Right lobe of liver (tissue), 6 donors: ENCODE data around the gene REEP2. TPM values are rescaled to one million over a fixed set of nuclear protein-coding genes. Genes with fewer than 3 reads are reported as not detected.
"Not testable (repeated sequence)": the region's sequence is repeated elsewhere in the genome, so short reads cannot be mapped to it uniquely, and the experiment has no call there.

ENCODE experiments used
- ATAC-seq, 4 donors: fragments of 200-7000 bp; cut with Tn5 transposase; one replicate each; pipeline ENCODE4 v1.9.1; 2020; ENCODE audit warnings: mild to moderate bottlenecking in 4 of 4, moderate library complexity in 4 of 4
- DNase-seq, 3 donors: peaks; one replicate each; pipeline ENCODE4 v3.0.0-alpha.2; 2020
- H3K27ac ChIP-seq, 3 donors: fragments of 200-600 bp; one replicate each; pipeline ENCODE4 v1.8.0; 2022
- H3K27me3 ChIP-seq, 2 donors: fragments of 200-600 bp; one replicate each; pipeline ENCODE4 v1.8.0; 2022
- H3K36me3 ChIP-seq, 4 donors: fragments of 200-600 bp; sonication (generic) in 1 of 4; one replicate each; pipeline versions ENCODE4 v1.5.1 to v1.8.0; 2017 to 2022; ENCODE audit warnings: control low read depth in 1 of 4
- H3K4me1 ChIP-seq, 4 donors: fragments of 200-600 bp; sonication (generic) in 1 of 4; one replicate each; pipeline versions ENCODE4 v1.5.1 to v1.8.0; 2017 to 2022; ENCODE audit warnings: control low read depth in 1 of 4
- H3K4me3 ChIP-seq, 3 donors: fragments of 200-600 bp; one replicate each; pipeline ENCODE4 v1.8.0; 2022
- H3K9me3 ChIP-seq, 4 donors: fragments of 200-600 bp; sonication (generic) in 1 of 4; one replicate each; pipeline versions ENCODE4 v1.5.1 to v1.8.0; 2017 to 2022; ENCODE audit warnings: control low read depth in 1 of 4
- POLR2A ChIP-seq: fragments of 450-650 bp; IDR thresholded peaks from one replicate; pipeline ENCODE4 v1.6.1; 2017; ENCODE audit warnings: antibody characterized with exemption, mild to moderate bottlenecking
- WGBS: methylation state at CpG from one replicate; pipeline ENCODE4 v1.1.6; 2018; ENCODE audit warnings: low coverage, low lambda C conversion rate; ENCODE audit not compliant: insufficient coverage; ENCODE audit errors: missing lambda C conversion rate; 5-methylcytosine and 5-hydroxymethylcytosine counted together
- intact Hi-C, 2 donors: fragments of 100-400 bp; cut with DNase I; formaldehyde crosslinking; loops; one replicate each; pipeline versions ENCODE4 v1.11.2 to v1.14.1; 2022
- total RNA-seq, 6 experiments: library from RNA; depleted of rRNA in 2 of 6; stranded (reverse); fragments of >200 nt in 2 of 6; fragmentation: NEBNext Ultra II Directional in 3 of 6; extraction: Animal tissue kit (Norgen Biotek cat#: 25700) in 3 of 6; gene quantifications; one replicate each; pipeline versions ENCODE4 v1.1.0 to v1.2.4, GENCODE V29; 2016 to 2023
- TF ChIP-seq, protein P1 (sequence below), 4 donors: fragments of 200-600 bp in 3 of 4; fragments of 450-650 bp in 1 of 4; IDR thresholded peaks; one replicate each; pipeline versions ENCODE4 v1.5.1 to v1.8.0; 2016 to 2022; ENCODE audit warnings: antibody characterized with exemption in 4 of 4, mild to moderate bottlenecking in 2 of 4
- donor health status: DM: no; HTN: yes; CAD: no.
- donor health status: DM: no; HTN: no; CAD: no.
- donor health status: DM: no; HTN: no; CAD: no.
- donor health status: DM: no; HTN: yes; CAD: no.
- donor health status: DM: no; HTN: yes; CAD: no.

Gene REEP2
- total RNA-seq, 6 experiments from 2014 or later, result not detected

DNA sequence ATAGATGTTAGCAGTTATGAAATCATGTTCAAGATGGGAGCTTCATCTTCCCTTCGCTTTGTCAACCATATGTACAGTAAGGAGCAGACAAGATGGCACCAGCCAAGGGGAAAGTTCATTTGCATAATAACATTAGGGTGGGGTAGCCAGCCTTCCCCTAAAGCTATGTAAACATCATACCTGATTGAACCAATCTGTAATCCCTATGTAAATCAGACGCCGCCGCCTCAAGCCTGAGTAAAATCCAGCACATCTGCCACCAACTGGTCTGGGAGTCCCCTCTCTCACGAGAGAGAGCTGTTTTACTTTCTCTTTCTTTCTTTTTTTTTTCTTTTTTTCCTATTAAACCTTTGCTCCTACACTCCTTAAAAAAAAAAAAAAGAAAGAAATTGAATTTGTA, 30.8 kb upstream of the REEP2 start:
- TF ChIP-seq POLR2A, result no peak
- TF ChIP-seq, protein P1, sequence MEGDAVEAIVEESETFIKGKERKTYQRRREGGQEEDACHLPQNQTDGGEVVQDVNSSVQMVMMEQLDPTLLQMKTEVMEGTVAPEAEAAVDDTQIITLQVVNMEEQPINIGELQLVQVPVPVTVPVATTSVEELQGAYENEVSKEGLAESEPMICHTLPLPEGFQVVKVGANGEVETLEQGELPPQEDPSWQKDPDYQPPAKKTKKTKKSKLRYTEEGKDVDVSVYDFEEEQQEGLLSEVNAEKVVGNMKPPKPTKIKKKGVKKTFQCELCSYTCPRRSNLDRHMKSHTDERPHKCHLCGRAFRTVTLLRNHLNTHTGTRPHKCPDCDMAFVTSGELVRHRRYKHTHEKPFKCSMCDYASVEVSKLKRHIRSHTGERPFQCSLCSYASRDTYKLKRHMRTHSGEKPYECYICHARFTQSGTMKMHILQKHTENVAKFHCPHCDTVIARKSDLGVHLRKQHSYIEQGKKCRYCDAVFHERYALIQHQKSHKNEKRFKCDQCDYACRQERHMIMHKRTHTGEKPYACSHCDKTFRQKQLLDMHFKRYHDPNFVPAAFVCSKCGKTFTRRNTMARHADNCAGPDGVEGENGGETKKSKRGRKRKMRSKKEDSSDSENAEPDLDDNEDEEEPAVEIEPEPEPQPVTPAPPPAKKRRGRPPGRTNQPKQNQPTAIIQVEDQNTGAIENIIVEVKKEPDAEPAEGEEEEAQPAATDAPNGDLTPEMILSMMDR (IDR thresholded peaks at IDR 0.05), result no peak
- intact Hi-C loops, result no loop called here
- Histone ChIP-seq H3K4me3 (no peak overlapping the region), H3K27ac (no peak overlapping the region), H3K9me3 (no peaks in the 10 kb centered on the region), H3K27me3 (no peaks in the 10 kb centered on the region), H3K4me1 (no peaks in the 10 kb centered on the region), H3K36me3 (peaks cover 0 to 11% (median 7%) of the 10 kb centered on the region in 4 donors)
- DNase-seq, result no peak
- ATAC-seq, result no peak
- WGBS, result 98% methylated on average over 5 of the region's 5 CpGs

- TF ChIP-seq, protein P1 (IDR thresholded peaks at IDR 0.05), result peak; percentile 35 to 48 (median 46)
- intact Hi-C loops, H3K27ac ChIP-seq, H3K4me1 ChIP-seq, ATAC-seq, H3K27me3 ChIP-seq, H3K9me3 ChIP-seq, H3K4me3 ChIP-seq: not testable (repeated sequence)
- H3K36me3 ChIP-seq, result peaks cover 0 to 28% (median 14%) of the 10 kb centered on the region in 4 donors
- DNase-seq, result peak in 1 of 3 donors; percentile 51
- WGBS, result 77% methylated on average over 13 of the region's 14 CpGs
These were observed 27.7 kb upstream of the REEP2 start for GRCh38 chr5:138410996-138411640.

DNA sequence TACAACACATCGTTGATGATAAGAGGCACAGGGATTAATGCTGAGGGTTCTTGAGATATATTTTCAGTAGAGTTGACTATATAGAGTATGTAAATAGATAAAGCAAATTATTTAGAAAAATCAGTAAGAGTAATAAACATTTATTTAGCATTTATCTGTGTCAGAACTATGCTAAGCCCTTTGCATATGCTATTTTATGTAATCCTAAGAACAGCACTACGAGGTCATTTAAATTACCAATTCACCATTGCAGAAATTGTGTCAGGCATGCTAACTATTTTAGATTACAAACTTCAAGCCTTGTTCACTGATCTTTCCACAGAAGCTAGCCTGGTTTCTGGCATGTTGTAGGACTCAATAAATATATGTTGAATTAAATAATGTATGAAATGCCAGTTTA, 20.4 kb upstream of the REEP2 start:
- H3K36me3 ChIP-seq, result peaks cover 6 to 88% (median 32%) of the 10 kb centered on the region in 4 donors
- 92% methylated on average over 2 of the region's 2 CpGs for WGBS
- intact Hi-C loops, result no loop called here
- H3K4me3 ChIP-seq, result no peak overlapping the region
- no peak for TF ChIP-seq POLR2A
- TF ChIP-seq, protein P1 (IDR thresholded peaks at IDR 0.05), result no peak
- no peak for ATAC-seq
- H3K9me3 ChIP-seq, result no peaks in the 10 kb centered on the region
- DNase-seq, result no peak
- H3K27me3 ChIP-seq, result no peaks in the 10 kb centered on the region
- no peaks in the 10 kb centered on the region for H3K4me1 ChIP-seq
- no peak overlapping the region for H3K27ac ChIP-seq

- TF ChIP-seq, protein P1 (IDR thresholded peaks at IDR 0.05), result no peak
- no peak for TF ChIP-seq POLR2A
- no peak overlapping the region for H3K27ac ChIP-seq
- no peaks in the 10 kb centered on the region for H3K4me1 ChIP-seq
- no peaks in the 10 kb centered on the region for H3K27me3 ChIP-seq
- ATAC-seq, result no peak
- intact Hi-C loops, result no loop called here
- 88% methylated on average over 1 of the region's 1 CpG for WGBS
- no peaks in the 10 kb centered on the region for H3K9me3 ChIP-seq
- DNase-seq, result no peak
- H3K4me3 ChIP-seq, result no peak overlapping the region
- peaks cover 11 to 93% (median 29%) of the 10 kb centered on the region in 4 donors for H3K36me3 ChIP-seq
These were observed 13.8 kb upstream of the REEP2 start for GRCh38 chr5:138425079-138425478.
